Measurements from ENCODE around the gene CHN2.

The CHN2 gene

DNA sequence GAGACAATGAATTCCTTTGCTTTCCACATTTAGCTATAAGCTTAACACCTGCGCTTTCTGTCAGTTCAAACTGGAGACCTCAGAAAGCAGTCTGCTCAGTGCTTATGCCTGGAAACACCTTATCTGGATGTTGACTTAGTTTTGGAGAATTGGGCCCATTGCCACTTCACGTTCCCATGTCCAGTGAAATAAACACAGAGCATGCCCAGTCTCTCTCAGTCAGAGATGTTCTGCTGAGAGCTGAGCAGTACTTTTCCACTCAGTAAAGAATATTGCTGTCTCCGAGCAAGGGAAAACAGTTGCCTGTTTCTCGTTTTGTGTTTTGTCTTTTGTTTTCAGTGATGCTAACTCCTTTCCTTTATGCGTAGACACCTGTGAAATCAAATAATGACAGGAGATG, 285.9 kb downstream of the CHN2 start:
- ChIA-PET POLR2A (no interaction called here), CTCF (no interaction called here)
- TF ChIP-seq, protein P1, sequence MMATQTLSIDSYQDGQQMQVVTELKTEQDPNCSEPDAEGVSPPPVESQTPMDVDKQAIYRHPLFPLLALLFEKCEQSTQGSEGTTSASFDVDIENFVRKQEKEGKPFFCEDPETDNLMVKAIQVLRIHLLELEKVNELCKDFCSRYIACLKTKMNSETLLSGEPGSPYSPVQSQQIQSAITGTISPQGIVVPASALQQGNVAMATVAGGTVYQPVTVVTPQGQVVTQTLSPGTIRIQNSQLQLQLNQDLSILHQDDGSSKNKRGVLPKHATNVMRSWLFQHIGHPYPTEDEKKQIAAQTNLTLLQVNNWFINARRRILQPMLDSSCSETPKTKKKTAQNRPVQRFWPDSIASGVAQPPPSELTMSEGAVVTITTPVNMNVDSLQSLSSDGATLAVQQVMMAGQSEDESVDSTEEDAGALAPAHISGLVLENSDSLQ (IDR thresholded peaks at IDR 0.05), result no peak
- TF ChIP-seq FOXA1 (IDR thresholded peaks at IDR 0.05), result no peak
- TF ChIP-seq SUZ12 (IDR thresholded peaks at IDR 0.05), result no peak
- no peak for TF ChIP-seq L3MBTL2 (conservative IDR thresholded peaks at IDR 0.05)
- TF ChIP-seq ARNT (IDR thresholded peaks at IDR 0.05), result no peak
- no peak for TF ChIP-seq HDGF (IDR thresholded peaks at IDR 0.05; ENCODE audit: borderline replicate concordance)
- TF ChIP-seq CTBP1 (IDR thresholded peaks at IDR 0.05; ENCODE audit: borderline replicate concordance), result no peak
- no peak for TF ChIP-seq FOXM1 (IDR thresholded peaks at IDR 0.05; ENCODE audit: borderline replicate concordance)
- no peak for TF ChIP-seq ZNF384 (IDR thresholded peaks at IDR 0.05)
- TF ChIP-seq TARDBP (IDR thresholded peaks at IDR 0.05), result no peak
- no peak for DNase-seq (ENCODE audit: extremely low spot score)

DNA sequence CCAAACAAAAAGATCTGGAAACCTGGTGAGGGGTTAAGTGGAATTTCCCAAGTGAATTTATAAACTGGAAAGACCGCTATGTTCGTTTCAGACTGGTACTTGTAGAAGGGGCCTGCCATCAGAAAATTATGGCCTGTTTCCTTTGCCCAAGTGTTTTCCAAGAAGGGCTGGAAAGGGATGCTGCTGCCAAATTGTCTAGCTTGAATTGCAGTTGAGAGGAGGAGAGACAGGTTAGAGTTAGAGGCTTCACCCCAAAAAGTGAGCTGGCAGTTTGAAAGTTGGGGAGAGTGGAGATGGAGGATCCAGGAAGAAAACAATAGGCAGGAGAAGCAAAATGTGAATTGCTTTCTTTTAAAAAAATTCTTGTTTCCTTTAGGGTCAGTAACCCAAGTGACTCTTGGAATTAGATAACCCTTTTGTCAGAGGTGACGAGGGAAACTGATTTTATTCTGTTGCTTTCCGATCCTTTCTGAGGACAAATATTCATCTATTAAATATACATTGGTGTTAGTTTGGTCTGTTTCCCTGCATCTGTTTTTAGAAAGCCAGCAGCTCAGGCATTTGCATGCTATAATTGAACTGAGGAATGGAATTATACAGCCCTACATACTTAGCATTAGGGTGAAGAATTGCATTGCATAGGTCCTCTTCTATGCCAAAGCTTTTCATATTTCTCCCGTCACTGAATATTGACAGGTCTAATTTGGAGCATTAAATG, 286.5 kb downstream of the CHN2 start:
- no peak for DNase-seq (ENCODE audit: extremely low spot score)
- CTCF ChIA-PET, result interaction anchor here (0.7 kb wide), 1 partner anchor 142 kb away, joined by 3 read pairs; no protein-coding TSS in a partner anchor
- POLR2A ChIA-PET, result no interaction called here
- TF ChIP-seq ARNT (IDR thresholded peaks at IDR 0.05), result no peak
- TF ChIP-seq SUZ12 (IDR thresholded peaks at IDR 0.05), result no peak
- TF ChIP-seq NFRKB (IDR thresholded peaks at IDR 0.05), result no peak
- TF ChIP-seq LEF1 (IDR thresholded peaks at IDR 0.05; ENCODE audit: borderline replicate concordance), result no peak
- no peak for TF ChIP-seq FOXM1 (IDR thresholded peaks at IDR 0.05; ENCODE audit: borderline replicate concordance)
- TF ChIP-seq L3MBTL2 (conservative IDR thresholded peaks at IDR 0.05), result no peak
- TF ChIP-seq CTBP1 (IDR thresholded peaks at IDR 0.05; ENCODE audit: borderline replicate concordance), result no peak
- TF ChIP-seq HDGF (IDR thresholded peaks at IDR 0.05; ENCODE audit: borderline replicate concordance), result no peak
- no peak for TF ChIP-seq TARDBP (IDR thresholded peaks at IDR 0.05)
- TF ChIP-seq, protein P1 (IDR thresholded peaks at IDR 0.05), result no peak
- no peak for TF ChIP-seq FOXA1 (IDR thresholded peaks at IDR 0.05)
- no peak for TF ChIP-seq ELF4 (IDR thresholded peaks at IDR 0.05)
- no peak for TF ChIP-seq SP1 (IDR thresholded peaks at IDR 0.05)
- TF ChIP-seq FOXK2 (IDR thresholded peaks at IDR 0.05), result no peak
- TF ChIP-seq BHLHE40 (IDR thresholded peaks at IDR 0.05; ENCODE audit: borderline replicate concordance), result no peak
- TF ChIP-seq ZNF384 (IDR thresholded peaks at IDR 0.05), result no peak

DNA sequence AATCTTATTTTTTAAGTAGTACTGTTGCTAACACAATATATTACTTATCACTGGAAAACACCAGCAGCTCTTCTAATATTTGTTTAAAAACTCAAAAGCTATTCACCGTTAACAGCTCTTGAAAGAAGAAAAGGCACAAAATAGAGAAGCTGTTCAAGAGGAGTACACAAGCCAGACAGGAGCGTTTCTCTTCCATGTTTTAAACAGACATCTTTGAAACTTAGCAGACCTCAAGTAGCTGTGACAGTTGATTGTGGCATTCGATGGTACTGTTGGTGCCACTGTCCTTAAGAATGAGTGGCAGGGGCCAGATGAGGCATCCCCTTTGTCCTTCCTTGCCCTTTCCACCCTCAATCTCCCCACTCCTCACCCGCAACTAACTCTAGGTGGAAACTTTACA, 287.5 kb downstream of the CHN2 start:
- CTCF ChIA-PET, result no interaction called here

DNA sequence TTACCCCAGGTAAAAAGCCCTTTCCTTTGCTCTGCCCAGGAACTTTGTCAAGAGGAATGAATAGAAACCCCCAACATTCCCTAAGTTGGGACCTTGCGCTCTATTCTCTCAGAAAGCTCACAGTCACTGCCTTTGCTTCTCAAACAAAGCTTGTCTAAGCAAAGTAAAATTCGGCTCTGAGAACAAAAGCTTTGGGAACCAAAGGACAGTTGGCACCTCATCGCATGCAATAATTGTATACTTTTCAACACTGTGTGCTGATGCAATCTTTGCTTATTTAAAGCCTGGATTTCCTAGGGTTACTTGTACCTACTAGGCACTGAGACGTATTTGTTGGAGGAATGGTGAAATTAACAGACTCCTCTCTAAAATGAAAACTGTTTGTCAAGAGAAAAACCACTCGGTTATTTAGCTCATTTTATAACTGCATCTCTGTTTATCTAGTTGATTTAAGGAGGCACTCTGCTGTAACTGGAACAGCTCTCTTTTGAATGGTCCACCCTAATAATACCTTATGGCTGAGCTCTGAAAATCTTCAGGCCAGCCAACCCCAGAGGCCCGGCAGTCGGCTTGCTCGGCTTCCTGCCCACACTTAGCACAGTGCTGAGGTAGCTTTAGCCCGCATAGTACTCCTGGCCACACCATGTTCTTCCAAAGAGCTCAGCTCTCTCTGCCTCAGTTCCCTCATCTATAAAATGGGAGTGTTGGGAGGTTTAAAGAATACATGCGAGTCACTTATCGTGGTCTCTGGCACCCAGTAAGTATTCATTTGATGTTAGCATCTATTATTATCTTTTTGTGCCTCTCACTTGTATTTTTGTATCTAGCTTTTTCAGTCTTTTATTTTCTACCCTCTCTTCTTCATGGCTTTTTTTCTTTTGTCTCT, 288.9 kb downstream of the CHN2 start:
- DNase-seq (ENCODE audit: extremely low spot score), result no peak
- CTCF ChIA-PET, result no interaction called here
- TF ChIP-seq LEF1 (IDR thresholded peaks at IDR 0.05; ENCODE audit: borderline replicate concordance) (no peak), NFRKB (IDR thresholded peaks at IDR 0.05) (no peak), TARDBP (IDR thresholded peaks at IDR 0.05) (no peak), FOXK2 (IDR thresholded peaks at IDR 0.05) (no peak), SP1 (IDR thresholded peaks at IDR 0.05) (no peak), SUZ12 (IDR thresholded peaks at IDR 0.05) (no peak), FOXA1 (IDR thresholded peaks at IDR 0.05) (no peak)
- POLR2A ChIA-PET, result no interaction called here

More for the DNA sequence above, 287.5 kb downstream of the CHN2 start:
- DNase-seq (ENCODE audit: extremely low spot score), result no peak
- TF ChIP-seq SP1 (IDR thresholded peaks at IDR 0.05), result no peak
- no peak for TF ChIP-seq FOXK2 (IDR thresholded peaks at IDR 0.05)
- TF ChIP-seq NFRKB (IDR thresholded peaks at IDR 0.05), result no peak
- TF ChIP-seq SUZ12 (IDR thresholded peaks at IDR 0.05), result no peak
- no peak for TF ChIP-seq L3MBTL2 (conservative IDR thresholded peaks at IDR 0.05)
- no peak for TF ChIP-seq BHLHE40 (IDR thresholded peaks at IDR 0.05; ENCODE audit: borderline replicate concordance)
- TF ChIP-seq FOXM1 (IDR thresholded peaks at IDR 0.05; ENCODE audit: borderline replicate concordance), result no peak
- TF ChIP-seq CTBP1 (IDR thresholded peaks at IDR 0.05; ENCODE audit: borderline replicate concordance), result no peak
- TF ChIP-seq HDGF (IDR thresholded peaks at IDR 0.05; ENCODE audit: borderline replicate concordance), result no peak
- TF ChIP-seq ELF4 (IDR thresholded peaks at IDR 0.05), result no peak
- TF ChIP-seq TARDBP (IDR thresholded peaks at IDR 0.05), result no peak
- TF ChIP-seq ARNT (IDR thresholded peaks at IDR 0.05), result no peak
- POLR2A ChIA-PET, result no interaction called here

- CTCF ChIA-PET, result no interaction called here
These were observed 289.7 kb downstream of the CHN2 start for GRCh38 chr7:29484280-29484679.

More at GRCh38 chr7:29484280-29484679, 289.7 kb downstream of the CHN2 start:
- DNase-seq (ENCODE audit: extremely low spot score), result no peak
- POLR2A ChIA-PET, result no interaction called here
- no peak for TF ChIP-seq ELF4 (IDR thresholded peaks at IDR 0.05)
- no peak for TF ChIP-seq FOXA1 (IDR thresholded peaks at IDR 0.05)
- TF ChIP-seq, protein P1 (IDR thresholded peaks at IDR 0.05), result no peak
- TF ChIP-seq SP1 (IDR thresholded peaks at IDR 0.05), result no peak
- no peak for TF ChIP-seq FOXK2 (IDR thresholded peaks at IDR 0.05)
- TF ChIP-seq SUZ12 (IDR thresholded peaks at IDR 0.05), result no peak
- no peak for TF ChIP-seq L3MBTL2 (conservative IDR thresholded peaks at IDR 0.05)
- TF ChIP-seq NFRKB (IDR thresholded peaks at IDR 0.05), result no peak
- TF ChIP-seq BHLHE40 (IDR thresholded peaks at IDR 0.05; ENCODE audit: borderline replicate concordance), result no peak
- no peak for TF ChIP-seq ARNT (IDR thresholded peaks at IDR 0.05)
- no peak for TF ChIP-seq LEF1 (IDR thresholded peaks at IDR 0.05; ENCODE audit: borderline replicate concordance)
- no peak for TF ChIP-seq TARDBP (IDR thresholded peaks at IDR 0.05)
- TF ChIP-seq FOXM1 (IDR thresholded peaks at IDR 0.05; ENCODE audit: borderline replicate concordance), result no peak
- no peak for TF ChIP-seq CTBP1 (IDR thresholded peaks at IDR 0.05; ENCODE audit: borderline replicate concordance)
- TF ChIP-seq HDGF (IDR thresholded peaks at IDR 0.05; ENCODE audit: borderline replicate concordance), result no peak
